GM10266 (cell line): ENCODE measurements around the gene IL17D.

Experiments used
- DNase-seq: peaks from one replicate; pipeline ENCODE4 v3.0.0; 2012; ENCODE audit errors: extremely low spot score
- TF ChIP-seq, protein P1 (sequence below): IDR thresholded peaks from 2 replicates; pipeline ENCODE4 v1.5.1; 2012; ENCODE audit warnings: mild to moderate bottlenecking, low read depth; ENCODE audit not compliant: control insufficient read depth, insufficient read depth; ENCODE audit errors: missing control alignments

Gene IL17D

DNA sequence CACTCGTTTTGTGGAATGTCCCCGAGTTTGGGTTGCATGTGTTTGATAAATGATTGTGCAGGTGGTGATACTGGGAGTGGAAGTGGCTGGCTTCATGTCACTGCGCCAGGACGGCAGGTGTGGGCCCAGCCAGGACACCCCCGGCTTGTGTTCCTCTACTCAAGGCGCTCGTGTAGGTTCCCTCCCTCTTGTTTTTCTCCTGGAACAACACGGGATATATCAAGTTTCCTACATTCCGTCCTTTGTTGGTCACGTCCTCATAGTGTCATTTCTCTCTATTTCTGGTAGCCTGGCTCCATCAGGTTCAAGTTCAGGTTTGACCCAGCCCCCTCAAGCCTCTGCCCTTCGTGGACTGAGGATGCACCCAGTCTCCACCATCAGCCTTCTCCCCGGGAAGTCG is 16.3 kb downstream of the IL17D start:
- TF ChIP-seq, protein P1, sequence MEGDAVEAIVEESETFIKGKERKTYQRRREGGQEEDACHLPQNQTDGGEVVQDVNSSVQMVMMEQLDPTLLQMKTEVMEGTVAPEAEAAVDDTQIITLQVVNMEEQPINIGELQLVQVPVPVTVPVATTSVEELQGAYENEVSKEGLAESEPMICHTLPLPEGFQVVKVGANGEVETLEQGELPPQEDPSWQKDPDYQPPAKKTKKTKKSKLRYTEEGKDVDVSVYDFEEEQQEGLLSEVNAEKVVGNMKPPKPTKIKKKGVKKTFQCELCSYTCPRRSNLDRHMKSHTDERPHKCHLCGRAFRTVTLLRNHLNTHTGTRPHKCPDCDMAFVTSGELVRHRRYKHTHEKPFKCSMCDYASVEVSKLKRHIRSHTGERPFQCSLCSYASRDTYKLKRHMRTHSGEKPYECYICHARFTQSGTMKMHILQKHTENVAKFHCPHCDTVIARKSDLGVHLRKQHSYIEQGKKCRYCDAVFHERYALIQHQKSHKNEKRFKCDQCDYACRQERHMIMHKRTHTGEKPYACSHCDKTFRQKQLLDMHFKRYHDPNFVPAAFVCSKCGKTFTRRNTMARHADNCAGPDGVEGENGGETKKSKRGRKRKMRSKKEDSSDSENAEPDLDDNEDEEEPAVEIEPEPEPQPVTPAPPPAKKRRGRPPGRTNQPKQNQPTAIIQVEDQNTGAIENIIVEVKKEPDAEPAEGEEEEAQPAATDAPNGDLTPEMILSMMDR: no peak
- DNase-seq: no peak

DNA sequence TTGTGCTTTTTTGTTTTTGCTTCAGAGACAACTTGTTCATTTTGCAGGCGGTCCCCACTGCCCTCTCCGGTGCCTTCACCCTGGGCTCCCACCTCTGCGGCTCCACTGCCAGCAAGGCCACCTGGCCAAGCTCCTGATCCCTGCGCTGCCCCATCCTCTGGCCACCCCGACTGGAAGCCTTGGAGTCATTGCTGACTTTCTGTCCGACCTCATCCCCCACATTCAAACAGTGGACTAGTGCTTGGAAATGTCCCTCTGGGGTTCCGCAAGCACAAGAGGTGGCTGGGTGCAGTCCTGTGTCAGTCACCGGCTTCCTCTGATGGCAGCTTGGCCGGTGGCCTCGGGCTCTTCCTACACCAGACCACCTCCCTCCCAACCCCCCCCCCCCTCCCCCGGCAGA is 17.0 kb downstream of the IL17D start:
- TF ChIP-seq, protein P1: no peak
- DNase-seq: no peak

DNA sequence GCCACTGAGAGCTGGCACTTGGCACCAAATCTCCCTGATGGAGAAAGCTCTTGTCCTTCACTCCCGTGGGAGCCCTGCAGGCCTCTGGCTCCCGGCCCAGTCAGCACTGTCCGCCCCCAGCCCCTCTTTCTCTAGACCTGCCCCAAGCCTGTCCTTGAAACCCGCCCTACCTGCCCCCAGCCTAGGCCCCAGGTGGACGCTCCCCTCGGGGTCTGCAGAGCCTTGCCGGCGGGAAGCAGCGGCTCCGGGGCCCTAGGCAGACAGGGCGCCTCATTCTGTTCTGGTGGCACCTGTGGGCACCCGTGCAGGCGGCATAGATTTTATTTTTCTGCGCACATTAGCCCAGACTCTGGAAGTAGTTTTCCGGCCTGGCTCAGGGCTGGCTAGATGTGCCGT is 17.6 kb downstream of the IL17D start:
- DNase-seq: no peak
- TF ChIP-seq, protein P1: no peak

DNA sequence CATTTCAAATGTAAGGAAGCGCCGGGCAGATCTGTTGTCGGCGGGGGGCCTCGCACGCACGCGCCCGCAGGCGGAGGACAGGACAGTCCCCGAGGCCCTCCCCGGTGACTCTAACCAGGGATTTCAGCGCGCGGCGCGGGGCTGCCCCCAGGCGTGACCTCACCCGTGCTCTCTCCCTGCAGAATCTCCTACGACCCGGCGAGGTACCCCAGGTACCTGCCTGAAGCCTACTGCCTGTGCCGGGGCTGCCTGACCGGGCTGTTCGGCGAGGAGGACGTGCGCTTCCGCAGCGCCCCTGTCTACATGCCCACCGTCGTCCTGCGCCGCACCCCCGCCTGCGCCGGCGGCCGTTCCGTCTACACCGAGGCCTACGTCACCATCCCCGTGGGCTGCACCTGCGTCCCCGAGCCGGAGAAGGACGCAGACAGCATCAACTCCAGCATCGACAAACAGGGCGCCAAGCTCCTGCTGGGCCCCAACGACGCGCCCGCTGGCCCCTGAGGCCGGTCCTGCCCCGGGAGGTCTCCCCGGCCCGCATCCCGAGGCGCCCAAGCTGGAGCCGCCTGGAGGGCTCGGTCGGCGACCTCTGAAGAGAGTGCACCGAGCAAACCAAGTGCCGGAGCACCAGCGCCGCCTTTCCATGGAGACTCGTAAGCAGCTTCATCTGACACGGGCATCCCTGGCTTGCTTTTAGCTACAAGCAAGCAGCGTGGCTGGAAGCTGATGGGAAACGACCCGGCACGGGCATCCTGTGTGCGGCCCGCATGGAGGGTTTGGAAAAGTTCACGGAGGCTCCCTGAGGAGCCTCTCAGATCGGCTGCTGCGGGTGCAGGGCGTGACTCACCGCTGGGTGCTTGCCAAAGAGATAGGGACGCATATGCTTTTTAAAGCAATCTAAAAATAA is 18.2 kb downstream of the IL17D start:
- TF ChIP-seq, protein P1: no peak
- DNase-seq: no peak

DNA sequence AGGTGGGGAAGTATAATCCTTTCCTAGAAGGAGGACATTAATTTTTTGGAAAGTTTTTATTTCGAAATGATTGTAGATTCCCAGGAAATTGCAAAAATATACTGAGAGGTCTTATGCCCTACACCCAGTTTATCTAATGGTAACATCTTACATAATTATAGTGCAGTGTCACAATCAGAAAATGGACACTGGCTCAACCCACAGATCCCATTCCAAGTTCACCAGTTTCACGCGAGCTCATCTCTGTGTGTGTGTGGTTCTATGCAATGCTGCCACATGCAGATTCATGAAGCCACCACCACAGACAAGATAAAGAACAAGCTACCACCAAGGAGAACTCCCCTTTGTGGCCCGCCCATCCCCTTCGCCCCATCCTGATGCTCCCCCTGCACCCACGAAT is 24.4 kb downstream of the IL17D start:
- TF ChIP-seq, protein P1: no peak
- no peak for DNase-seq

DNA sequence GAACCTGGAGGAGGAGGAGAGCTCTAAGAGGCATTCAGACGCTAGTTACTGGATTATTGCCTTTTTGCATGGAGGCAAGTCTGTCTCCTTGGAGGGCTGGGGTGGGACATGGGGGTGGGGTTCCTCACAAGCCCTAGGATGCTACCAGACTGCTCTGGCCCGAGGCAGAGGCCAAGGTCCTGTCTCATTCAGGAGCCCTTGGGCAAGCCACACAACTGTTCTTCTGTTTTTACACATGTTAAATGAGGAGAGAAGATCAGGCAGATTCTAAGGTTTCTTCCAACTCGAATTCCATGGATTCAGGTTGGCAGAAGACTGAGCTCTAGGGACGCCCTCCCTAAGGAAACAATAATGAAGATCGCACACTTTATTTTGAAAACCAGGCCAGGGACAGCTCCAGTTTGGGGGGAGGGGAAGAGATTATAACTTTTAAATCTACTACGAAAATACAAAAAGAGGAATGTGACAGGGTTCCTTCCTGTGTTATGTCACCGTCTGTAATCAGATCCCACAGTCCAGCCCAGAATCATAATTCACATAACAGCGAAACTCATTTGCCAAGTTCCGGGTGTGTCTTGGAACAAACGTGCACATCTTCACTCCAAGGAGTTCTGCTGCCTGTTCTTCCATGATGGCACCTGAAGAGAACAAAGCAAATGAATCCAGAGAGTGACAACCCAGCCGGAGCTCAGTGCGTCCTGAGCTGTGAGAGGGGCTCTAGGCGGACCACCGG is 25.2 kb downstream of the IL17D start:
- TF ChIP-seq, protein P1: no peak
- DNase-seq: no peak
